GM15510 (cell line): Measurements from ENCODE around the gene SARNP.

Experiments used
- POLR2A ChIP-seq: IDR thresholded peaks from 3 replicates; pipeline ENCODE4 v1.6.1; 2011; ENCODE audit warnings: borderline replicate concordance; ENCODE audit not compliant: insufficient read length; ENCODE audit errors: extremely low read depth

SARNP gene, protein sequence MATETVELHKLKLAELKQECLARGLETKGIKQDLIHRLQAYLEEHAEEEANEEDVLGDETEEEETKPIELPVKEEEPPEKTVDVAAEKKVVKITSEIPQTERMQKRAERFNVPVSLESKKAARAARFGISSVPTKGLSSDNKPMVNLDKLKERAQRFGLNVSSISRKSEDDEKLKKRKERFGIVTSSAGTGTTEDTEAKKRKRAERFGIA

DNA sequence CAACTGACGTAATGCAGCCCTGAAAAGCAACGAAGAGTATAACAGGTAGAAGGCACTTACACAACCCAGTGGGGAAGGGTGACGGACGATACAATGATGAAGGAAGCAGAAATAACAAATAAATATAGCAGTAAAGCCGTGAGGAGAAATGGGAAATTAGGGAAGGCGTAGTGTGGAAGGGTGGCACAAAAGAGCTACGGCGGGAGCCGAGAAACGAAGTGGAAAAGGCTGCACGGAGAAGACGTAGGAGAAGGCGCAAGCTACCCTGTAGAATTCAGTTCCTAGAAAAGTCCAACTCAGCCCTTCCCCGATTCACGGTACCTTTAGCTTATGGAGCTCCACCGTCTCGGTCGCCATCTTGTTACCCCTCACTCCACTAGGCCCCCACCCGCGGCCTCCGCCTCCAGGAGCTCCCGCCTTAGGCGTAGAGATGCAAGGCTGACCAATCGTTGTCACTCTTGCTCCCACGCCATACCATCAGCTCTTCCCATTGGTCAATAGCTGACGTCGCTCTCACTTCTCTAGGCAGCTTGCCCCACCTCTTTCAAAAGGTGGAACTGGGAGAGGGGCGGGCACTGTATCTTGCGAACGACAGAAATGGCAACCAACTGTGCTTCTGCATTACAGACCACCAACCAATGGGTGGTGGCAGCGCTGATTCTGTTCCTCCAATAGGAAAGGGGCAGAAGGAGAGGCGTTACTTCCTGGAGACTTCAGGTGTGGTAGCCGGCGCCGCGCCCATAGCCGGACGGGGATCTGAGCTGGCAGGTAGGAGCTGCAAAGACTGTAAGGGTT lies at the start of gene SARNP, which contains the start of gene ORMDL2:
TSS of gene SARNP (minus strand) at position 380 of the 795 bp plus-strand sequence. CDS start at position 357, 23 bp downstream.
TSS of gene ORMDL2 (plus strand) at position 697 of the 795 bp plus-strand sequence. CDS start 959 bp downstream, outside the sequence.
- peak; percentile 55 for TF ChIP-seq POLR2A

DNA sequence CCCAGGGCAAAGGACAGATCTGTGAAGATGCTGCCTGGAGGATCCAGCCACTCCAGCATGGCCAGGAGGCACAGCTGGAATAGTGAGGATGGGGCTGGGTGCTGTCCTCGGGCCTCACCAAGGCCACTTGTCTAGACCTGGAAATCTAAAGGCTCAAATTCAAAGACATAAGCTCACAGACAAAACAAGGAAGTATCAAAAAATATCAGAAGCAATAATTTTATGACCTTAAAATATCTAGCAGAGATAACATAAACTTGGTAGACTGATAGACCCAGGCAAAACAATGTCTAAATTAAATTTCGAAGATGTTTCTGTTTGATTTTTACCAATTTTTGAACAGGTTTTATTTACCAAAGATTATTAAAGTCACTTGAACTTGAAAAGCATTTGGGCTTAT lies 47.8 kb upstream of the SARNP start:
- no peak for TF ChIP-seq POLR2A

DNA sequence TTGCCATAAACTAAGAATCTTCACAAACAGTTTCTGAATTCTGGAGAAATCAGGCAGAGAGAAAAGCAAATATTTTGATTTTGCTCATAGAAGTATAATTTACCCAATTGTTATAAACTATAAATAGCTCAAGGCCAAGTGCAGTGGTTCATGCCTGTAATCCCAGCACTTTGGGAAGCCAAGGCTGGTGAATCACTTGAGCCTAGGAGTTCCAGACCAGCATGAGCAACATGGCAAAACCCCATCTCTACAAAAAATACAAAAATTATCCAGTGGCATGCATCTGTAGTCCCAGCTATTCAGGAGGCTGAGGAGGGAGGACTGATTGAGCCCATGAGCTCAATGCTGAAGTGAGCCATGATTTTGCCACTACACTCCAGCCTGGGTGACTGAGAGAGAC lies 44.8 kb upstream of the SARNP start:
- no peak for TF ChIP-seq POLR2A

DNA sequence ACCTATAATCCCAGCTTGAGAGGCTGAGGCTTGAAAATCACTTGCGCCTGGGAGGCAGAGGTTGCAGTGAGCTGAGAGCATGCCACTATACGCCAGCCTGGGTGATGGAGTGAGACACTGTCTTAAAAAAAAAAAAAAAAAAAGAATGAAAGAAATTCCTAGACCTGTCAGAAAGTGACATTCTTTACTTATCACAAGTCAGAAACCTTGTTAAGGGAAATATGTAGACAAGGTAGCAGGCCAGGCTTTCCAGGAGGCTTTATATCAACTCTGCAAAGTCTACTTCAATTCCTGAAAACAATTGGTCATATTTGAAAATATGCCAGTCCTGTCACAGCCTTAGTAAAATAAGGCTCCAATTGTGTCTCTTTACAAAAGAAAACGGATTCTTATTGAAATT lies 44.3 kb upstream of the SARNP start:
- no peak for TF ChIP-seq POLR2A

DNA sequence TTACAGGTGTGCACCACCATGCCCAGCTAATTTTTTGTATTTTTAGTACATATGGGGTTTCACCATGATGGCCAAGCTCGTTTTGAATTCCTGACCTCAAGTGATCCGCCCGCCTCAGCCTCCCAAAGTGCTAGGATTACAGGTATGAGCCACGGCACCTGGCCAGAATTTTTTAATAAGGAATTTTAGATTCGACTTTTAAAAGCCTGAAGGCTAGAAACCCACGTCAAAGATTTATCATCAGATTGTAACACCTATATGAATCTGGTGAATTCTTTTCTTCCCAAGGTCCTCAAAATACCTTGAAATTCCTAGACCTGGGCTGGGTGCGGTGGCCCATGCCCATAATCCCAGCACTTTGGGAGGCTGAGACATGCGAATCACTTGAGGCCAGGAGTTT lies 43.9 kb upstream of the SARNP start:
- no peak for TF ChIP-seq POLR2A

DNA sequence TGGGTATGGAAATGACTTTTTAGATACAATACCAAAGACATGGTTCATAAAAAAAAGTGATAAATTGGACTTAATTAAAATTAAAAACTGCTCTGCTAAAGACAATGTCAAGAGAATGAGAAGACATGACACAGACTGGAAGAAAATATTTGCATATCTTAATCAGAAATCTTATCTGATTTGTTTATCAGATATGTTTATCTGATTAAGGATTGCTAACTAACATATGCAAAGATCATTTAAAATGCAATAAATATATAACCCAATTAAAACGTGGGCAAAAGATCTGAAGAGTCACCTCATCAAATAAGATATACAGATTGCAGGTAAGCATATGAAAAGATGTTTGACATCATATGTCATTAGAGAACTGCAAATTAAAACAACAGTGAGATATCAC lies 35.2 kb upstream of the SARNP start:
- no peak for TF ChIP-seq POLR2A

DNA sequence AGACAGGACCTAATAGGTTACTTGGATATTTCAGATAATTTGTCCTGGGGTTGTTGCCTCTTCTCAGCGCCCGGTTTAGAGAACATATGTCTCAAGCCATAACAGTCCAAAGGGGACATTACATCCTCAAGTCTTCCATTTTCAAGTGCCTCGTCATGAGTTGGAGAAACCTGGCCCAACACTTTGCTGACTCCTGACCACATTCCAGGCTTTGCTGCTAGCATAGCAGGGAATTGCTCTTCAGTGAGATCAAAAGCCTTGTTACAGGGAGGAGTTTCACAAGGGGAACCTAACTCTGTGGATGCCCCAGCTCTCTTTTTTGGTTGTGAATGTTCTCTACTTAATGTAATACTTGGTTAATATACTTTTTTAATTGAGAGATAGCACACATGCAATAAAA lies 33.4 kb upstream of the SARNP start:
- no peak for TF ChIP-seq POLR2A

DNA sequence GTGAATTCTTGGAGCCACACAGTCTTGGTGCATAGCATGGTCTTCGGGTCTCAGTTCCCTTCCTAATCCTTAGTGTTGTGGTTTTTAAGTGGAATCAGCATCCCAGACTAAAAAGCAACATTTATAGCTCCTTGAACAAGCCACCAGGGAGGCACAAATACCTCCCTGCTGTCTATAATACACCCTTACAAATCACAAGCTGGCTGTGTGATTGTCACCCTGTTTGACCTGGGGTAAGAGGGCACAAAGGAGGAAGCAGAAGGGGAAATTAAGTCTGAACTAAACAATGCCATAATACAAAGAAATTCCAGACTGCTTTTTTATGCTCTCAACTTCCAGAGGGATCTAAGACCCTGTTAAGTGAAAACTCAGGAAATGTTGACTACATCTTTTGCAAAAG lies 32.9 kb upstream of the SARNP start:
- TF ChIP-seq POLR2A, result no peak

DNA sequence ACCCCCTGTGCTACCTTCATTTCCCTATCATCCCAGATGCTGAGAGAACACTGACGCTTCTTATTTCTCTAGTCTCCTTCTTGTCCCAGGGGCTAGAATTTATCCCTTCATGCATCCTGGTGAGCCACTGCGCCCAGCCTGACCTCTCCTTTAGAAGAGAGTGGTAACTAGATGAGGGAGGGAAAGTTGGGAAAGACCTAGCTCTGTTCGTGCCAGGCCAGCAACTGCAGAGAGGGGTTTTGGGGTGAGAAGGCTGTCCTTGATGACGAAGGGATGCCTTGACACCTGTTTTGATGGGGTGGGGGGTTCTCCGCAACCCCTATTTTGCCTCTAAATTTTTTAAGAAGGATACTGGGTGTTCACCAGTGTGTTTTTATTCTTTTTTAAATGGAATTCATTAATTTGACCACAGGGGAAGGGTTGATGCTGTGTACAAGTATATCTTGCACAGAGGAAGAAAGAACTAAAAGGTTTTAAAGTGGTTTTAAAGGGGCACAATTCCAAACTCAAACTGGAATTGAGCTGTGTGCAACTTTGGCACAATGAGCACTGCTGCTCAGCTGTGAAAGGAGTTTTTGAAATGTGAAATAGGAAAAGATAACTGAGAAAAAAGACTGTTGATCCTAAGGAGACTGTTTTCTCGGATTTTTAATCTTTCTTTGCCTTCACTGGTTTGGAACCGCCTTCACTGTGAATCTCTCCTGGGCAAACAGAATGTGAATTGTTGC lies 32.3 kb upstream of the SARNP start:
- TF ChIP-seq POLR2A, result no peak

DNA sequence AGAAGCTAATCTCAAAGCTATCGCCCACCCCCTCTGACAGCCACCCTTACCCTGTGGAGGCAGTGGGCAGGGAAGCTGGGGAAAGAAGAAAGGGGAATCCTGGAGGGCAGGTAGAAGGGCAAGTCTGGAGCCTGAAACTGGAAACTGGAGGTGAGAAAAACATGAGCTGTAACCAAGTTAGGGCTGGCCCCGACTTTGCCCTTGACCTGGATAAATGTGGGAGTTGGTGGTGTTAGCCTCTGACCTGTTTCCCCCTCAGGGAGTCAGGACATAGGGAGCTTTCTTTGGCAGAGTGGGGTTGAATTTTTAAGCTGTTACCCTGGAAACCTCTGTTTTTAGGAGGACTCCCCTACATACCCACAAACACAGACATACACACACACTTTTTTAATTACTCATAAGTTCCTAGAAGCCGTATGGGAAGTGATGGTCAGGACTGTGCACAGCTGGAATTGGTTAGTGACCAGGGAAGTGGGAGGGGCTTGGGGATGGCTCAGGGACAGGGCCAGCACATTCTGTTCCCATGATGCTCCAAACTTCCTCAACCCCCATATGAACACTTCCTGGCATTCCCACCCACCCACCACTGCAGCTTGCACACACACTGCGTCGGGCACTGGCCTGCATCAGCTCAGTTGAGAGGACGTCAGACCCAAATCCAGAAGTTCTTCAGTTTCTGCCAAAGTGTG lies 30.2 kb upstream of the SARNP start:
- TF ChIP-seq POLR2A, result no peak

DNA sequence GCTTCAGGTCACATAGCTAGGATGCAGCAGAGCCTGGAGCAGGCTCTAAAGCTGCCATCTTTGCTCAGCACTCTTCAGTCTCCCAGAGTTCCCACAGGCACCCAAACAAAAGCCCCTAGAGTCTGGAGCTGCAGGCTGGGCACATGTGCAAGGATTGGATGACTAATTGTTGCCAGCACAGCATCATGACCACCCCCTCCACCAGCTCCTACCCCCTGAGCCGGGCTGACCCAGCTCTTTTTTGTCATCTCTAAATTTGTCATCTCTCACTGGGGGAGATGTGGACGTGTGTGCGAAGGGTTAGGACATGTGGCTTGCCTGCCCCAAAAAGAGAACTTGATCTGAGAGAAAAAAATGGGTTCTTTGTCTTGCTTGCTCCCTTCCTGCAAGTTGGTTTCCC lies 29.5 kb upstream of the SARNP start:
- no peak for TF ChIP-seq POLR2A

DNA sequence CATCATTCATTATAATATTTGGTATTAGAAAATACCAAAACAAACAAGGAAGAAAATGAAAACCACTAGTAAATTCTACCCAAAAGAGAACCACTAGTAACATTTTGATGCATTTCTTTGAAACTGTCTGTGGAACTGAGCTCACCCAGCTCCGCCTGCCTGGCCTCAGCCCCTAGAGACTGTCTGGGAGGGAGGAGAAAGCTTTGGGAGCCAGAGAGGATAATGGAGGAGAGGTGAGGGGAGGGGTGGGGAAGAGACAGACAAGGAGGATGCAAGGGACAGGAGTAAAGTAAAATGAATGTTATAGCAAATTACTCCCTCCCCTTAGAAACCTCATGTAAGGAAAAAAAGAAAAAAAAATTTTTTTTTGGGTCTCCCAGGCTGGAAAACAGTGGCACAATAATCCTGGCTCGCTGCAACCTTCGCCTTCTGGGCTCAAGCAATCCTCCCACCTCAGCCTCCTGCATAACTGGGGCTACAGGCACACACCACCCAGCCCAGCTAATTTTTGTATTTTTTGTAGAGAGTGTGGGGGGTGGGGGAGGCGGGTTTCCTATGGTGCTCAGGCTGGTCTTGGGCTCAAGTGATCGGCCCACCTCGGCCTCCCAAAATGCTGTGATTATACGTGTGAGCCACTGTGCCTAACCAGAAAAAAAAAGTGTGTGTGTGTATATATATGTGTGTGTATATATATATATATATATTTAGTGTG lies 28.4 kb upstream of the SARNP start:
- TF ChIP-seq POLR2A, result no peak

DNA sequence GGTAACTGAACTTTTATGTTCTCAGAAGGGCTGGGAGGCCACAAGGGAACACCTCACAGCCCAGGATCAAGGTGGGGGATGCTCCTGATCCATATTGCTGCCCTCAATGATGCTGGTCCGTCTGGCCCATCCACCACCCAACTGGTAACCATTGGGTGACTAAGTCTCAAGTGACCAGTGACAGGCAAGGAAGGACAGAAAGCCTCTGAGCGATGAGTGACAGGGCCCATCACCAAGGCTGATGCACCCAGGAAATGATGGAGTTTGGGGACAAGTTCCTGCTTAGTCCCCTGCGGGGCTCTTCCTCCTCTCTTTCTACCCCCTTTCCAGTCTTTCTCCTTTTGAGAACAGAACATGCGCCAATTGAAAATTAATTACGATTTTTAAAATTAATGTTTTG lies 27.8 kb upstream of the SARNP start:
- TF ChIP-seq POLR2A, result no peak

DNA sequence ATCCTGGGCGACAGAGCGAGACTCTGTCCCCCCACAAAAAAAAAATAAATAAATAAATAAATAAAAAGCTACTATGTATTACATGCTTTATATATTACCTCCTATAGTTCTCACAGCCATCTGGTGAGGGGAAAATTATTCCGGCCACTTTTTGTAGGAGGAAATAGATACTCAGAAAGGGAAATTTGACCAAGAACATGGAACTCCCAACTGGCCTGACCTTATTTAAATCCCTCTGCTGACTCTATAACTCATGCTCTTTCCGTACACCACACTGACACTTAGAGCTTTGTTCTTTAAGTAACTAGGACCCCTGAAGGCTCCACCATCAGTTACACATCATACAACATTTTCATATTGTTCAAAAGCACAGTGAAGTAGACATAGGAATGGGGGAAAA lies 27.4 kb upstream of the SARNP start:
- TF ChIP-seq POLR2A, result no peak
